Epidermal melanocyte (primary cell): ENCODE measurements around the gene SGK1.
"Not testable (repeated sequence)": the region's sequence is repeated elsewhere in the genome, so short reads cannot be mapped to it uniquely, and the experiment has no call there.

Experiments
- DNase-seq: peaks from one replicate; pipeline ENCODE4 v3.0.0; 2011; ENCODE audit warnings: low spot score; ENCODE audit not compliant: insufficient read length

SGK1 gene

DNA sequence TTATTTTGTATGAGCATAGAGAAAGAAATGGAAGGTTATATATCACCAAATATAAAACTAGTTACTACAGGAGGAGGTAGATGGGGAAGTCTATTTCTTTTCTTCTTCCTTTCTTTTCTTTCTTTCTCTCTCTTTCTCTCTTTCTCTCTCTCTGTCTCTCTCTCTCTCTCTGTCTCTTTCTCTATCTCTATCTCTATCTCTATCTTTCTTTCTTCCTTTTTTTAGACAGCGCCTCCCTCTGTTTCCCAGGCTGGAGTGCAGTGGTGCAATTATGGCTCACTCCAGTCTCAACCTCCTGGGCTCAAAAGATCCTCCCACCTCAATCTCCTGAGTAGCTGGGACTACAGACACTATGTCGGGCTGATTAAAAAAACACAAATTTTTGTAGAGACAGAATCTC is 10.2 kb upstream of the SGK1 start:
- DNase-seq = no peak

DNA sequence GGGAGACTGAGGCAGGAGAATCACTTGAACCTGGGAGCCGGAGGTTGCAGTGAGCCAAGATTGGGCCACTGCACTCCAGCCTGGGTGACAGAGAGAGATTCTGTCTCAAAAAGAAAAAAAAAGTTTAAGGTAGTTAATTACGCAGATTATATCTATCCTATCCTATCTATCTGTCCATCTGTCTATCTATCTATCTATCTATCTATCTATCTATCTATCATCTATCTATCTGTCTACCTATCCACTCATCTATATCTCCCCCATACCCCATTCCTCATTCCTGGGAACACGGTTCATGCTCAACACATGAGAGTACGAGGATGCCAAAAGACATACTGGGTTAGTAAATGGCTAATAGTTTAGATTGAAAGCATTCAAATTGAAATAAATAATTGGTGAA is 8.3 kb upstream of the SGK1 start:
- DNase-seq = not testable (repeated sequence)

DNA sequence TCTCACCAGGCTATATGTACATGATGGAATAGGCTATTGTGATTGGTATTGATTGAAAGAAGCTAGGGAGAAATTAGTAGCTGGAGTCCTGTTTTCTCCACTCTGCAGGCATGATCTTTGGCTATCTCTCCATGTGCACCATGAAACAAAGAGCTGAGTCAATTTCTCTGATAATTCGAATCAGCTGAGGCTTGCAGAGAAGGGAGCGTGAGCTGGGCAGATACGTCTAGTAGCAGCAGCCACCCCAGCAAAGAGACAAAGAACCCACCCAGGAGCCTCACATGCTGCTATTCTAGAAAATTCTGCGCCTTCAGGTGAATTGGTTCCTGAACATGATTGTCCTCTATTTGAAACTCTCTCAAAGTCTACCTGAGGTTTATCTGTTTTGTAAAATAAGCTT is 6.9 kb upstream of the SGK1 start:
- DNase-seq = no peak

DNA sequence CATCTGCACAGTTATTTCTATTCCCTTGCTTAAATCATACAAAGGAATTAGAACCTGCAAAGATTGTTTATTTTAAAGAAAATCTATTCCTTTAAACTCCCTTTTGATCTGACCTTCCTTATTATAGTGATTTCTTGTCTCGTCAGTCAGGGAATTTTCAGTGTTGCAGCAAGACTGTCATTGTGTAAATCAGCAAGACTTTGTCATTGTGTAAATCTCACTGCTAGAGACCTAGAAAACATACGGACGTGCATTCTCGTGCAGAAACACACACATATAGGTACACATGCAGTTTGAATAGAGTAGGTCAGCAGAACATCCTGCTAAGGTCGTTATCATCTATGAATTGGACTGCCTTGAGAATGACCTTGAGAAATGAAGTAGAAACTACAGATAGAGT is 6.2 kb upstream of the SGK1 start:
- no peak for DNase-seq

DNA sequence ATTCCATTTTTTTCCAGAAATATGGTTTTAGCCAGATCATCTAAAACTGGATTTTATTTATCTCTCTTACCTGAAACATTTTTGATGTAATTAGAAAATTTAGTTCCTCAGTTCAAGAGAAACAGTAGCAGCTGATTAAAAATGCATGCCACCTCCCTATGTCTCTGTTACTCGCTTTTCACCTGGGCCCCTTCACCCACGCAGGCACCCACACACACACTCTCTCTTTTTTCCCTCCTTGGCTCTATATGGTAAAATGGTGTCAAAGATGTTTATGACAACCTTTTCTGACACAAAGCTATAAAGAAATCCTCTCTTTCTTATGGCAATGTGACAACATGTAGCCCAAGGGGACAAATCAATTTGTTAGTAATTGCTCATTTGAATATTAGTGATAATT is 5.8 kb upstream of the SGK1 start:
- DNase-seq = no peak

DNA sequence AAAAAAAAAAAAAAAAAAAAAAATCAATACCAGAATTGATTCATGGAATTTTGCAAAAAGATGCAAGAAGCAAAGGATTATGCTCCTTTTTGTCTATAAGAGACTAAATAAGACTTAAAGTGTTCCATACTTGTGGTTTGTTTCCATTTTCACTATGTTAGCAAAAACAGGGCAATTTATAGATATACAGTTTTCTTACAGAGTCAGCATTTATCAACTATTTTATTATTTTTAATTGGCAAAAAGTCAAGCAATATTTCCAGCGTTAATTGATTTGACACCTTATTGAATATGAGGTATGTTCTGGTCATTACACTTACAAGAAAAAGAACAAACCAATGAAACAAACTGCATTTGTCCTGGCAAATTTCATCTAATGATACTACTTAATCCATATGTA is 5.4 kb upstream of the SGK1 start:
- DNase-seq = no peak

DNA sequence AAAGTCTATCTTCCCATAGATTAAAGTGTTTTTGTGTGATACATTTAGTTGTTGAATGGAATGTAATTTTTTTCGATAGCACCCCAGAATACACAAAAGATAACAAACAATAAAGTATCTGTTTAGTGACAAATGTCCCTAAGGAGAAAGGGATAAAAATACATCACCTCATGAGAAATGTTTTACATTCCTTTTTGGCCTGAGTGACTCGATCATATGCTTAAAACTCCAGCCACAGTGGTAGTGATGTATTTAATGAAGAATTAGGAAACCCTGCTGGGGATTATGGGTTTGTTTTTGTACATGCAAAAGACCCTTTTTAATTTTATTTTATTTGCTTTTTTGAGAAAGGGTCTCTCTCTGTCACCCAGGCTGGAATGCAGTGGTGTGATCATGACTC is 4.3 kb upstream of the SGK1 start:
- DNase-seq = no peak

DNA sequence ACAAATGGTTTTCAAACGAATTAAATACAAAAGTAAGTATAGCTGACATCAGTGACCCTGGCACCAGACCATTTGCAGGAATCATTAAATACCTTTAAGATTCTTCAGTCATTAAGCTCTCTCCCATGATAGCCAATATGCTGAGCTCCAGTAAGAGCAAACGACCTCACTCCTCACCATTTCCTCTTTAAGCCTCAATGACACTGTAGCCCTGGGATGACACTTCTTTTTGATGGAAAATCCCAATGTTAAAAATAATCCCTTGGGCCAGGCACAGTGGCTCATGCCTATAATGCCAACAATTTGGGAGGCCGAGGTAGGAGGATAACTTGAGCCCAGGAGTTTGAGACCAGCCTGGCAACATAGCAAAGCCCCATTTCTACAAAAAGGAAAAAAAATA is 3.3 kb upstream of the SGK1 start:
- DNase-seq = no peak

DNA sequence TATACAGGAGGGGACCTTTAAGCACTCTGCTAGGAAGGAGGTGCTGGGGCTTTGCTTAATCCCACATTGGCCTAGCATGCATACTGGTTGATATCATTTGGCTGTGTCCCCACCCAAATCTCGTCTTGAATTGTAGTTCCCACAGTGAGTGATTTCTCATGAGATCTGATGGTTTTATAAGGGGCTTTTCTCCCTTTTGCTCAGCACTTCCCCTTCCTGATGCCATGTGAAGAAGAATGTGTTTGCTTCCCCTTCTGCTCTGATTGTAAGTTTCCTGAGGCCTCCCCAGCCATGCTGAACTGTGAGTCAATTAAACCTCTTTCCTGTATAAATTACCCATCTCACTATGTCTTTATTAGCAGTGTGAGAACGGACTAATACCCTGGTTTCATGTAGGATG is 1.8 kb upstream of the SGK1 start:
- not testable (repeated sequence) for DNase-seq

DNA sequence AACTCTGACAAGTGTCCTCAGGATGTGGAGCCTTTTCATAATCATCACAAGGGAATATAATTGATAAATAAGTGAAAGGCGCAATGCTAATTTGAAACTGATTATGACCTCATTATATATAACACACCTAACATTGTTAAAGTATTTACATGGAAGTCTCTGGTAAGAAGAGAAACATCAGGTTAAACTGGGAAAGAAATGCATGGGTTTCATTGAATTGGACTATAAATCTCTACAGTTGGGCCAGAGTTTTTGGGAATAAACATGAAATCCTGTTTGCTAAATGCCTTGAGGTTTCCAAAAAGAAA is 1.0 kb upstream of the SGK1 start:
- DNase-seq = no peak

DNA sequence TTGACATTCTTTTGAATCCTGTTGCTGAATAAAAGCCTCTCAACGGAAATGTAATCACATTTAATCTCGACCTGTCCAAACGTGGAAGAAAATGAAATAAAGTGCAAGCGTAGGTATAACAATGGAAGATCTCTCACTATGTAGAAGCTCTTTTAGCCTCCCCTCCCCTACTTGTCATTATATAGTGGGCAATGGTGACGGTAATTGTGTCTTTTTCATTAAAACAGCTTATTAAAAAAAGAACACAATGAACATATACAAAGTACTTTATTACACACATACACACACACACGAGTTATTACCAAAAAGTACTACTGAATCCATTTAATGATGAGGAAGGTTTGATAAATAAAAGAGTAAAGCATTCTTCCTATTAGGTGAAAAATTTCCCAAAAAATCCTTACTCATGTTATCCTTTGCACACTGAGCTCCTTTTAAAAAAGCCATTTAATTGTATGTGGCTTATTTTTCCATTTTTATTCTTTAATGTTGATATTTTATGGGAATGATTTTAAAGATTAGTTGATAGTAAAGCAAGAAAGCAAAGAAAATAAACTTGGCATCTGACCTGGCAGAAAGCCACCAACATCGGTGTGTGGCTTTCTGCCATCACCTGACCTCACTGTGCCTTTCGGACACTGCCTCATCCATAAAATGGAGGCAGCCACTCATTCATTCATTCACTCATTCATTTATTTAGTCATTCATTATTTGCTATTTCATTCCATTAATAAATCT is 493 bp upstream of the SGK1 start:
- DNase-seq = no peak

DNA sequence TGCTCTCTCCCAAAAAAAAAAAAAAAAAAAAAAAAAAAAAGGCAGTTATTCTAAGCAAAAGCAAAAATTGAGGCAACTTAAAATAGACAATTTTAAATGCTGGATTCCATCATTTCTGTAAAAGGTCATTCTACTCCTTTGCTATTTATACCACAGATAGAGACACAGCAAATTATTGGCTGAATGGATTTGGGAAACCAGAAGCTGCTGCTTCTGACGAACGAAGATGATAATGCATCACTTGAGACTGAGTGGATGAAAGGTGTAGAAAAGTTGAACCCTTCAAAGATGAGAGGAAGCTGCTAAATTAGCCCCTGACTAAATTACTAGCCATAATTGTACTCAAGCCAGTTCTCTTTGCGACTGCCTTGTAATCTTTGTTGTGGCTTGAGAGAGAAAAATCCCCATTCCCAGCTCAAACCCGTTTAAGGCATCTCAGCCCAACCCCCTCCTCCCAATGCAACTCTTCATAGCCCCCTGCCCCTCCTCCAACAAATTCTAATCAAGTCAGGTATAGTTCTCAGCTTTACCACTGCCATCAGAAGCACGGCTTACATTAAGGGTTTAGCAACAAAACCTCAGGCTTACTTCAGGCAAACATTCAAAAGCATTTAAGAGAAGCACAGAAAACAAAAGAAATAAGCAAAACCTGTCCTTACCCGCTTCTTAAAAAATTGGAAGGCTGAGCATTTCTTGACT is 1.0 kb downstream of the SGK1 start:
- DNase-seq = no peak

DNA sequence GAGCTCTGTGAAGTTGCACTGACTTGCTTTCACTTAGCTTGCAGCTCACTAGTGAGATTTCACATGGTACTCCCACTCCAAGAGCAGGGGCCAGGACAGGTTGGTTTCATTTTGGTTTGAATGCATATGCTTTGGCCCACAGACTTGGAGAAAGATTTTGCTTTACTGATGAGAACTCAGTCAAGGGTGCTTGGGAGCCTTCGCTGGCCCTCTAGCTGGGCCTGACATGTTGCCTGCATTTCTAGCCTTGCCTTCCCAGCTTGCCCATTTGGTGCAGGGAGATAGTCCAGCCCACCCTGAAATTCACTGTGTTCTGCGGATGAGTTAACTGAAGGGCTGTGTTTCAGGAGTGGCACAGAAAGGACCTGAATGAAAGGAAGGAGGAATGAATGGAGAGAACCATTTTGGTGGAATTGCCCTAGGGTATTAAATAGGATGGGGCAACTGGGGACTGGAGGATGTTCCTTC is 1.9 kb downstream of the SGK1 start:
- DNase-seq = no peak

DNA sequence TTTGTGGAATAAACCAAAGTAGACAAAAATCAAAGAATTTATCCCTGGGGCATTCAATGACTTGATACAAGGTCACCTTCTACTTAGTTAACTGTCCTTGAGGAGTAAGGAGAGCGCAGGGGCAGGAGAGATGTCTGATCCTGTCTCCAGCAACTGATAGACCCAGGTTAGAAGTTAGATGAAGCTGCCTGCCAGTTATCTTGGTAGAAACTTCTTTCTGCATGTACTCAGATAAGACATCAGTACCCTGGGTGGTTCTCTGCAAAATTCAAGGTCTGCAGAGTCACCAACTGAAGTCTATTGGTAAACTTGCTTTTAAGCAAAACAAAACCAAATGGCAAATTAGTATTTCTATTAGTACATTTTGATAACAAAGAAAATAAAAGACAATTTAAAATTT is 2.7 kb downstream of the SGK1 start:
- no peak for DNase-seq

DNA sequence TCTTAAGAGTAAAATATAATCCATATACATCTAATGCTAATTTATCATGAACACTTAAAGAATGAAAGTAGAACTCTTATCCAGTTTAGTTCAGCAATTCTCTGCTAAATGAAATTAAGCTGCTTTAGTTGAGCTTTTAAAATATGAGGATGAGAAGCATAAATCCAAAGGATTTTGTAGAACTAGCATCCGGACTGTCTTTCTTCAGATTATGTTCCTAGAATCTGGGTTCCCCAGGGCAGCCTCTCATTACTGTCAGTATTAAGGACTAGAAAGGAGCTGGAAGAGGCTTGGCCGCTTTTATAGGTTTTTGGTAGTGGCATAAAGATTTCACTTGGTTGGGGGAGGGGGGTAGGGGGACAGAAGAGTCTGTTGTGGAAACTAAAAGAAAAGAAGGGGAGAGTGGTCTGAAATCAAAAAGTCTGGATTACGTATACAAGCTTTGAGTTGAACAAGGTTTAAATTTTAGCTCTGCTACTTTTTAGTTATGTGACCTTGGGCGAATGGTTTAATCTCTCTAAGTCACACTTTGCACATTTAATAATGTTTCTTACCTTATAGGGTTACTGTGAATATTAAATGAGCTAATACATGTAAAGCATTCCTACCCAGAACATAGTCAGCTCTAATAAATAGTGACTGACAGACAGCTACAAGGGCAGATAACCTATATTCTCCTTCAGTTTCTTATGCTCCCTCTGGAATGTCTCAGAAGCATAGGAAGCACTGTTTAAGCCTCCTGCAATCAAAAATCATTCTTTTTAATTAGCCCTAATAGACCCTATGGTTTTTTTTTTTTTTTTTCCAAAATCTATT is 3.7 kb downstream of the SGK1 start:
- DNase-seq = no peak

DNA sequence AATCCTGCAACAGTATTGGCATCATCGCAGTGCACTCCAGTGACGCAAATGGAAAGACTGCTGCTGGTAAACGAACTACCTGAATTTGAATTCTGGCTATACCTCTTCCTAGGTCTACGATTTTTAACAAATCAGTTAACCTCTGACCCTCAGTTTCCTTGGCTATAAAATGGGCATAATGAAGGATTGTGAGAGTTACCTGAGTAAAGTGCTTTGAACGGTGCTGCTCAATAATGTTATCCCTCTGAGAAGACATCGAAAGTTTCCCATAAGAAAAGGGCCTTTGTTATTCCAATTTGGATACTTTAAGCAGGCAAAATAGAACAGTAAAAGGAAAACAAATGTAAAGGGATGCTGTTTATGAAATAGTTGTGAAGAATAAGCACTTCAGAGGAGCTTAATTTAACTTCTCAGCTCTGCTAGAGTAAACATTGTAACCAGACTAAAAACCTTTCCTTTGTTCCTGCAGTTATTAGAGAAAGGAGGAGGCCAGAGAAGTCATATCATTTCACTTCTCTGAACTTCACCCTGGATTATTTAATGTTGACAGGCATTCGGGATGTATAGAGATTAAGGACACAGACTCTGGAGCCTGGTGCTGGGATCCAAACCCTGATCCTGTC is 5.8 kb downstream of the SGK1 start:
- no peak for DNase-seq

DNA sequence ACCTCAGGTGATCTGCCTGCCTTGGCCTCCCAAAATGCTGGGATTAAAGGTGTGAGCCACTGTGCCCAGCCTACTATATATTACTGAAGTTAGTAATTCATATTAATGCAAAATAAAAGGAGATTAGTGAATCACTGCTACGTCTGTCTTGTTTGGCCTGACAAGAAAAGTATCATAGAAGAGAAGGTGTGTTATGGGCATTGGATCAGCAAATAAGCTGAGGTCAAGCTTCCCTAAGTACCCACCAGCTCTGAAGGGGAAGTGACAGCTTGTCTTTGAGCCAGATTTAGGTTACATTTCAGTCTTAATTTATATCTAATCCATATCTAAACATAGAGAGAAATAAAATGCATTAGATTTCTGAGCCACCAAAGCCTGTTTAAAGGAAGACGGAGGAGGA is 7.1 kb downstream of the SGK1 start:
- no peak for DNase-seq

DNA sequence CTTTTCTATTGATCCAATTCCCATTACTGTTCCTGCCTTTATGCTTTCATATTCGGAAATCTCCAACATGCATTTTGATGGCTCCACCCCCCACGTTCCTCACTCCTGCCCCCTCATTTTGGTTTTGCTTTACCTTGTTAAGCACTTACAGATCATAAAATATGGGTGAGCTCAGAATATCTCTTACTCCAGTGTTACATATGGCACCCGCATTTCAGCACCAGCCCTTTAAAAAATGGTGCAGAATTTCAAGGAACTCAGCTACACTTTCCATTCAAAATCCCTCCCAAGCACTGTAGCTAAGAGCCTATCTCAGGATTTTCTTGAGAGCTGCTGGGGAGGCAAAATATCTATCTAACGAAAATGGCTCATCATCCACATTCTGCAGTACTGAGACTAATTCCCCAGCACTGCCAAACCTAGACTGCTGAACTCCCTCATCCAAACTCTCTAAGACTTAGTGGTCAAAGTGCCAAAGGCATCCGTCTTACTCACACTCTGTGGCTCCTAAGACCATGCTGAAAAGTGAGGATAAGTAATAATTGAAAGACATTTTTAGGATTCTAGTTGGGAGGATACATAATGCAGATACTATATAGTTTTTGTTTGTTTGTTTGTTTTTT is 7.8 kb downstream of the SGK1 start:
- no peak for DNase-seq

DNA sequence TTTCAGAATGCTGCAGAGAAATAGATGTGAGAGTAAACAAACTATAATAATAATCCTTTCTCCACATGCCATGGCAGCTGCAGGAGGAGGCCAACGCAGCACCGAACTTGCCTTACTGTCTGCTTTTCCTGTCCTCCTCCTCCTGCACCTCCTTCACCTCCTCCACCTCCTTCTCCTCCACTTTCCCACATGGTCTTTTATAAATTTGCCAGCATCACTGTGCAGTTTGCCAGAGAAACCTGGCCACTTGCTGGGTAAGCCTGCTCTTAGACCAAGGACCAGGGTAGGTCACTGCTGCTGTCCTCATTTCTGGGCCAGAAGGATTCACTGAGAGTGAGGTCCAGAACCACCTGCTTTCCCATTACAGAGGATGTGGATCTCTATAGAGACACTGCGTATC is 8.7 kb downstream of the SGK1 start:
- DNase-seq = no peak

DNA sequence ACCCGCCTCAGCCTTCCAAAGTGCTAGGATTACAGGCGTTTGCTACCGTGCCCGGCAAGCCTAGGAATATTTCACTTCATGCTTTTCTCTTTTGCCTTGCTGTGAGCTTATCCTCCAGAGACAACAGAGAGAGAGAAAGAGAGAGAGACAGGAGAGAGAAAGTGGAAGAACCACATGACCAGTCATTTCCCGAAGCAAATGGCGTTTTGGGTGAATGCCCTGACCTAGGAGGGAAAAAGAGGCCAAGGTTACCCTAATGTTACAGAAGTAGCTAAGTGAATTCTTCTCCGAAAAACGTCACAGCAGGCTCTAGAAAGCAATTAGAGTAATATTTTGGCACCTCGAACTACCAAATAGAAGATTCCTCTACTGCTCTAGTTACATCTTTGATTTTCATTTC is 9.1 kb downstream of the SGK1 start:
- no peak for DNase-seq

DNA sequence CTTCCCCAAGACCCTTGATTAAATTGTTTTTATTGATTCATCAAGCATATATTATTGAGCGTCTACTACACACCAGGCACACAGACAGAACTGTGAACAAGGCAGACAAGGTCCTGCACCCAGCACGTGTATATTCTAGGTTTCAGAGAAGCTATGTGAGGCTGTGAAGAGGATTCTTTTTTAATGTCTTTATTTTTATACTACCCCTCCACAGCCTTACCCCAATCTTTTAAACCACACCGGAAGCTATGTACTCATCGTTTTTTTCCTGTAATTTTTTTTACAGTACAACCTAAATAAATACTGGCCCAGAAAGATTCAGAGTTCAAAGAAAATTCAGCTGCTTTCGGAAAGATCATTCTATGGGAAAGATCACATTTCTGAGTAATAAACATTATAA is 10.0 kb downstream of the SGK1 start:
- DNase-seq = no peak

DNA sequence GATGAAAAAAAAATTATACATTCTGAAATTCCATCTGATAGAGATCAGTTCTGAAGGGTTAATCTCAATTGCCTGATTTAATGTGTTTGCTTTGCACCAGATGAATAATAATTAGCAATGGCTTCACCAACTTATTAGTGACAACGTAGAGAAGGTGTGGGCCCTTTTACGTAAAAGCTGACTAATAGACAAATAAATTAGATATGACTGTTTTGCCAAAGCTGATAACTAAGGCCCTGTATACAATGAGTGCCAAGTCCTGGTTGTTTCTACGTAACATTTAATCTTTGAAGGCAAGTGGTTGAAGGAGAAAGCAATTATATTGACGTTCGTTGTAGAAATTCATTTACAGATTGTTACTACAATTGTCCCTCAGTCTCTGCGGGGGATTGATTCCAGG is 10.8 kb downstream of the SGK1 start:
- DNase-seq = no peak
